Measurements from ENCODE around the gene DRC7.
"Not testable (repeated sequence)": the region's sequence is repeated elsewhere in the genome, so short reads cannot be mapped to it uniquely, and the experiment has no call there.

DRC7 gene

GRCh38 chr16:57721356-57722209, 27.0 kb downstream of the DRC7 start:
- DNase-seq = no peak

- DNase-seq = no peak
These were observed 27.5 kb downstream of the DRC7 start for GRCh38 chr16:57722210-57722499.

- DNase-seq = no peak
These were observed 28.0 kb downstream of the DRC7 start for GRCh38 chr16:57722651-57723050.

GRCh38 chr16:57723170-57723569, 28.6 kb downstream of the DRC7 start:
- DNase-seq = no peak

GRCh38 chr16:57724531-57724930, 29.9 kb downstream of the DRC7 start:
- DNase-seq = no peak

- DNase-seq = no peak
These were observed 30.5 kb downstream of the DRC7 start for GRCh38 chr16:57725151-57725550.

- DNase-seq = no peak
These were observed 30.9 kb downstream of the DRC7 start for GRCh38 chr16:57725554-57725953.

GRCh38 chr16:57725976-57726375, 31.4 kb downstream of the DRC7 start:
- DNase-seq = no peak

GRCh38 chr16:57726433-57726947, 31.9 kb downstream of the DRC7 start:
- no peak for DNase-seq

GRCh38 chr16:57727610-57728009, 33.0 kb downstream of the DRC7 start:
- DNase-seq = no peak

- DNase-seq = no peak
These were observed 34.0 kb downstream of the DRC7 start for GRCh38 chr16:57728336-57729181.

- DNase-seq = no peak
These were observed 34.5 kb downstream of the DRC7 start for GRCh38 chr16:57729182-57729484.

- DNase-seq = not testable (repeated sequence)
These were observed 35.2 kb downstream of the DRC7 start for GRCh38 chr16:57729852-57730251.

- DNase-seq = no peak
These were observed 36.4 kb downstream of the DRC7 start for GRCh38 chr16:57730771-57731730.

- DNase-seq = no peak
These were observed 37.4 kb downstream of the DRC7 start for GRCh38 chr16:57732037-57732436.

- no peak for DNase-seq
These were observed 38.1 kb downstream of the DRC7 start for GRCh38 chr16:57732714-57733113.

GRCh38 chr16:57734308-57734924, 39.8 kb downstream of the DRC7 start:
- DNase-seq = no peak

- peak; percentile 100 for DNase-seq
These were observed 40.5 kb downstream of the DRC7 start for GRCh38 chr16:57734925-57735754.

- DNase-seq = no peak
These were observed 41.3 kb downstream of the DRC7 start, which contains the start of gene KATNB1 for GRCh38 chr16:57735755-57736418. Gene KATNB1 (plus strand): TSS chr16:57735770. CDS start chr16:57737244, 1,474 bp downstream.

GRCh38 chr16:57736419-57737351, 42.1 kb downstream of the DRC7 start:
- DNase-seq = peak; percentile 11
